HG02623 (cell line): ENCODE data around the gene COL10A1.
A peak's percentile ranks its signal among the peaks of the same experiment; 100 is the strongest.

Source experiments
- ATAC-seq: cut with Tn5 transposase; IDR thresholded peaks from one replicate; pipeline ENCODE4 v1.9.1; 2021; ENCODE audit warnings: moderate library complexity; ENCODE audit not compliant: unreplicated experiment

COL10A1 gene

GRCh38 chr6:116126032-116126431 lies at the start of gene COL10A1:
Gene COL10A1, minus strand, starts transcription at chr6:116126132. Its CDS starts 640 bp downstream, at chr6:116125492.
- no peak for ATAC-seq

GRCh38 chr6:116175344-116175743 lies 49.4 kb upstream of the COL10A1 start:
- no peak for ATAC-seq

GRCh38 chr6:116173928-116174327 lies 48.0 kb upstream of the COL10A1 start:
- ATAC-seq = no peak

DNA sequence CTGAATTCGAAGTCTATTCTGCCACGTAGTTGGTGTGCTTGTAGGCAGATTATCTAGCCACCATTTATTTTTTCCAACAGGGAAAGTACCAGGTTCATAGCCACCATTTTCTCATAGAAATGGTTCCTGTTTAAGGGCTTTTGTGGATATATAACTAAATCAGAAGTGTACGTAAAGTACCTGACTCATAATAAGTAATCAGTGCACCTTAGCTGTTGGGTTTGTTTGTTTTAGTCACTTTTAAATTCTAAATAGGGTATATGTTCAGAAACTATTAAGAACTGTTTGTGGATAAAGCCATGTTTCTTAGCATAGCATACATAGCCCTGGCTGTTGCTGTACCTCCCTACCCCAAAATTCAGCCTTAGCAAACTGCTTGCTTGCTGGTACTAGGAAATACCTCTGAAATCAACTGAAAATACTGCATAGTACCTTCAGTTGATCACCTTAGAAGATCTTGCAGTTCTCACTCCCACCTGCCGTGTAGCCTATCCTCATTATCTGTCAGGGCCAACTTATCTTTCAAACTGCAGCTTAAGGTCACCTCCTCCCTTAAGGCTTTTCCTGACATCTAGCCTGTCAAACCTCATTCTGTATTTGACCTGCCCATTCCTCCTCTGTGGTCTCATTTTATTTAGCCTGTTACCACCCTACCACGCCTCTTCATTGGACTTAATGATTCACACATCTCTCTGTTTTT lies 44.6 kb upstream of the COL10A1 start:
- ATAC-seq = no peak

DNA sequence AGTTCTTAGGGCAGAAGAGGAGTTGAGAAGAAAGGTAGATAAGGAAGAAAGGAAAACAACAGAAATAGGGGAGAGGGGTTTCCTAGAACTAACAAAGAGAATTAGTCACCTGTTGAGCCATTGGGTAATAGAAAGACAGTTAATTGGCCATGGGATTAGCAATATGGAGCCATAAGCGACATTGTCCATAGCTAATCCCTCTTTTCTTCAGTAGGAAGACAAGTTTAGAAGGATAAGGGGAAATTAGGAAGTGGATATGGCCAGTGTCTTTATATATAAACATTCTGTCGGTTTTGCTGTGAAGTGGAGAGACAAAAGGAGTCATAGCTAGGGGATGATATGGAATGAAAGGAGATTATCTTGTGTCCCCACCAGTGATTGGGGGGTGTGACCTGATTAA lies 43.9 kb upstream of the COL10A1 start:
- no peak for ATAC-seq

GRCh38 chr6:116168148-116168547 lies 42.2 kb upstream of the COL10A1 start:
- no peak for ATAC-seq

GRCh38 chr6:116166369-116166768 lies 40.4 kb upstream of the COL10A1 start:
- no peak for ATAC-seq

- no peak for ATAC-seq
Observed at GRCh38 chr6:116165596-116165995, 39.7 kb upstream of the COL10A1 start.

- ATAC-seq = peak; percentile 57
Observed at GRCh38 chr6:116159782-116160524, 34.0 kb upstream of the COL10A1 start.

DNA sequence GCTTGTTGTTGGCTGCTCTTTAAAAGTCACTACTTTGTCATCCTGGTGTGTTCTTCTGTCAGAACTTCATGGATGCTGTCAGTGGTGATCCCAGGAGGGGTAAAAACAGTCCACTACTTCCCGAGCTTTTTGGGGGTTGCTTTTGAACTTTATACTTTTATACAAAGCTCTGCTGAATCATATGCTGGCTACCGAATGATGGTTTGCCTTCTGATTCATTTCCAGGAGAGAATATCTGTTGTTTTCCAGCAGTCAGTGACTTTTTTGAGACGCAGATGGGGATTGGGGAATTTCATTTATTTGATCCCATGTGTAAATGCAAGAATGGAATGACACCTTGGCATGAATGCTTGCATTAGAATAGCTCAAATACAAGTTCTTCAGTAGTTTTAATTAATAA lies 32.7 kb upstream of the COL10A1 start:
- ATAC-seq = no peak

- no peak for ATAC-seq
Observed at GRCh38 chr6:116157391-116157790, 31.5 kb upstream of the COL10A1 start.

DNA sequence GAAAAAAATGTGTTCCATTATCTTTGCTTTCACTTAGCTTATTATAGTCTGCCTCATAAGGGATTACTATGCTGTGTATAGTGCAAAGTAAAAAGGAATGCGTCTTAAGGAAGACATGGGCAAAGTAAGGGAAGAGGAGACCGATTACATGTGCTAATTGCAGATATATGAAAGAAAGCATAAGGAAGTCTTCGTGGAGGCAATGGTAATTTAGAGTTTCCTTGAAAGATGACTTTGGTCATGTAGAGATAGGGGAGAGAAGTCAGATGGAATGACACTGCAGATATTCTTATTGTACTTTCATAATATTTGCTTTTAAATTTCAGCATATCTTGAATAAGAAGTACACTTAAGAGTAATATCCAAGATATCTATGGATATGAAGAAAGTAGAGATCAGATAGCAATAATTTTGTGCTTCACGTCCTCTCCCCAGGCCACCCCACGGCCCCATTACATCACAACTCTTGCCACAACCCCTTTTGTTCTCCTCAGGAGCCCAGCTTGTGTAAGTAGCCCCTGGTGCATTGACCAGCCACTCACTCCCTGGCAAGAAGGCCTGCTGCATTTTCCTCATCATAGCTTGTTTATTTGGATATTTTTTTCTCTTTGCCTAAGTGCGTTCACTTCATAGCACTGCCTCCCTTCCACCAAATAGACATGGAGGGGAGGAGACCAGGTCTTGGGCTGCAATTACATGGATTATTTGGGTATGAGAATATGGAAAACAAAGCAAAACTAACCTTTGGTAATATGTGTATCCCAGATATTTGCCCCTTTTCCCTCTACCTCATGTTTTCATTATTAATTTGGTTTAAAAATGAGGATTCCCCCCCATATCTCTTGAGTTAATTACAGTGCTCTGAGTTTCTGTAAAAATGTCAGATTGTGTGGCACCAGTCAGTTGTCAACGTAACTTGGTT lies 30.7 kb upstream of the COL10A1 start:
- no peak for ATAC-seq

DNA sequence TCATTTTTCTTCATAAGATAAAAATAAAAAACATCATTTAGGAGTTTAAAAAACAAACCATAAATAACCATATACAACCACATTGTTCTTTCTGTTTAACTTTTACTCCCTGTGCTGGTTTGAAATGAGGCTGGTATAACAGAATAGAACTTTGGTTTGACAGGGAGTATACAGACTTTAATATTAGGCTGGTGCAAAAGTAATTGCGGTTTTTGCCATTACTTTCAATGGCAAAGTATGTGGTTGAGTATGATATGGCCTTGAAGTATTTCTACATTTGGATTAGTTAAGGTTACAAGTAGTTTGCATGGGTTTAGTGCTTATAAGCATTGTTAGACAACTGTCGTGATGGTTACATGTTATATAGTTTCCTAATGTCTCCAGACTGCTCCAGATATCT lies 29.0 kb upstream of the COL10A1 start:
- no peak for ATAC-seq

DNA sequence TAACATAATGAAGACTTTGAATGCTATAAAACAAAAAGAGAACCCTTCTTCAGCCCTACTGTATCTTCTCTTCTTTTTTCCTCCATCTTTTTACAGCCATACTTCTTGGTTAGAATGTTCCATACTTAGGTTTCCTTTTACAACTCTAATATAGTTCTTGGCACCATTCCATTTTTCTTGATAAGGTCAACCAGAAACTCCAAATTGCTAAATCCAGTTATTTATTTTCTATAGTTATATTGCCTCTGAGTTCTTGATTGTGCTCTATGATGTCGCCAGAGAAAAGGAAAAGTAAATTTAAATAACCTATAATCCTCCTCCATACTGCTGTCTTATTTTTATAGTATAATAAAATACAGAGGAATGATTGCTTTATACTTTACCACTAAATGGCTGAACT lies 26.7 kb upstream of the COL10A1 start:
- ATAC-seq = no peak

DNA sequence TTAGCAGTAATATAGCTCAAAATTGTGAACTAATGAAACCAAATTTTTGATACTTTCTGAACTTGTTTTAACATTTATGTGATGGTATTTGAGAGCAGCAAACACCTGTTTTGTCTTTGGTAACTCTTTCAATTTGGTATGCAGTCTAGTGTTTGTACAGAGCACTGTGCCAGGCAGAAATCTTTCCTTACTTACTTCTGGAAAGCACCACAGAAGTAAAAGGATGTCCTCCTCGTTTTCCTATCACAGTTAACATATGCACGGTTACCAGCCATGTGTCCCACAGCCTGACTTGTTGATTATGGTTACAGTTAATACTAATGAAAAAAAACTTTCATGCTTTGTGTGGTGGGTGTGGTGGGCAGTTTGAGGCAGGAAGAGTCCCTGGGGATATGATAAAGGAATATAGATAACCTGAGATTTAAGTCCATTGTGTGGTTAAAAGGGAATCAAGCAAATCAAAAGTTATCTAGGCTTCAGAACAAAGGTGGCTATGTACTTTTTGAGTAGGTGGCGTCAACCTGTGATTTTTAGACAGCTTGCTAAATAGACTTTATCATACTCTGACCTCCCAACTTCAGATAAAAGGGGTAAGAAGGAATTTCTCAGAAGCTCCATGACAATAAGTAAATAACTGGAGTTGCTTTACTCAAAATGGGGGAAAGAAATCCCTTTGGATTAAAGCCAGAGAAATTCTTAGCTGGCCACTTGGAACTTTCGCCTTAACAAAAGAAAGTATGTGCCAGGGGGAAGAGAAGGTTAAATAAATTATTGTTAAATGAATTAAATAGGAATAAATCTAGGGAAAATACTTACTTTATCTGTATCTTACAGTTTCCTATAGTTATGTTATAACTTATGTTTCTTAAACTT lies 20.1 kb upstream of the COL10A1 start:
- no peak for ATAC-seq

- ATAC-seq = no peak
Observed at GRCh38 chr6:116144605-116145004, 18.7 kb upstream of the COL10A1 start.

DNA sequence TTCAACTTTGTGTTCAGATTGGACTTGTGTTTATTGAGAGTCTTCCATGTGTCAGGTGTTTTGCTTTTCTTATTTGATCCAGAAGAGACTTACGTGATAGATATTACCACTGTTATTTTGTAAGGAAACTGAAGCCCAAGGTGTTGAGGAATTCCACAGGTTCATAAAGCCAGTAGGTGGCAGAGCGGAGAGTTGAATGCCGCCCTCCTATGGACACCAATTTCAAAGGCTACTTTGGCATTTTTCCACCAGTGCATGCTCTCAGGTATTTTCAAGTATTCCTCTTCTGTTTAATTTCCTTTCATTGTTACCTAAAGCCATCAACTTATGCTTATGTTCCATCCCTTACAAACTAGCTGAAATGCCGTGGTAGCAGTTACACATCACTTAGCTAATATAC lies 14.0 kb upstream of the COL10A1 start:
- no peak for ATAC-seq

GRCh38 chr6:116136933-116137340 lies 11.0 kb upstream of the COL10A1 start:
- ATAC-seq = no peak

- no peak for ATAC-seq
Observed at GRCh38 chr6:116136373-116136772, 10.4 kb upstream of the COL10A1 start.

DNA sequence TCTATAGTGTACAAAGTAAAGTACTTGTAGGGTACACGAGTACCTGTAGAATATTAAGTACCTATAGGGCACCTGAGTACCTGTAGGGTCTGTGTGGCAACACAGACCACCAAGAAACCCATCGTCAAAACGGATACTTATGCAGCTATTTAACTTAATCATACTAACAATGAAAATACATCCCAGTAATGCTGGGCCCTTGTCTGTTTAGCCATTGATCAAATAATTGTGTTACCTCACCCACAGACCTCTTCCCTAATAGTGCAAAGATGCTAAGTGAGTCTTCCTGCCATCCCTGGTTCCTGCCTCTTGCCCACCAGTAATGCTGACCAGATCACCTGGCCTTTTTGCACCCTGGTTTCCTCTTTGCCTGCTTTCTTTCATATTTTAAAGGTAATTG lies 7.5 kb upstream of the COL10A1 start:
- no peak for ATAC-seq
